GM18951 (cell line): Measurements from ENCODE around the gene EPHB6.

ENCODE experiments used
- POLR2A ChIP-seq: IDR thresholded peaks from 4 replicates; pipeline ENCODE4 v1.6.1; 2011; ENCODE audit warnings: mild to moderate bottlenecking; ENCODE audit not compliant: insufficient read length, insufficient read depth; ENCODE audit errors: extremely low read depth
- in situ Hi-C: fragments of 300-500 bp; cut with MboI; formaldehyde crosslinking; loops from one replicate; pipeline ENCODE4 v1.12.0; 2022; ENCODE audit warnings: low sequenced_read_pairs, mixed read lengths, inconsistent platforms; ENCODE audit not compliant: unreplicated experiment

The EPHB6 gene

DNA sequence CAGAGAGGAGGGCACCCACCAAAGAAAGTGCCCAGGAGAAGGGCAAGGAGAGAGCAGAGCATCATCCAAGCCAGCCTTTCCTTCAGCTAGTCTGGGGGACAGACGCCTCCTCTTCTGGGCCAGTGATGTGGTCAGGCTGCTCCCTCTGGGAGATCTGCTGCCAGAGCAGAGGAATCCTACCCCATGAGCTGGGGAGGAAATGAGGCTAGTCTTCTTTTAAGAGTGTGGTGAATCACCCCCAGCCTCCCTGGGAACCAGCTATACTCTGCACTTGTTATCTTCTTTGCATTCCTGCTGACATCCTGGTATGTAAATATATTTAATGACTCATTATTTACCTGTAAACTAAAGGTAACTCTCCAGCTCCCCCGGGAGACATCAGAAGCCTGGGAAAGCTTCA lies 41.6 kb upstream of the EPHB6 start:
- in situ Hi-C loops, result loop anchor here (25.0 kb wide), 1 partner anchor 176 kb away; no protein-coding TSS in a partner anchor
- no peak for TF ChIP-seq POLR2A

- in situ Hi-C loops, result loop anchor here (25.0 kb wide), 1 partner anchor 176 kb away; no protein-coding TSS in a partner anchor
These were observed 41.2 kb upstream of the EPHB6 start for GRCh38 chr7:142813699-142814098.

GRCh38 chr7:142814451-142814850 lies 40.4 kb upstream of the EPHB6 start:
- in situ Hi-C loops, result loop anchor here (25.0 kb wide), 1 partner anchor 177 kb away; no protein-coding TSS in a partner anchor
- TF ChIP-seq POLR2A, result no peak

More at GRCh38 chr7:142813699-142814098, 41.2 kb upstream of the EPHB6 start:
- no peak for TF ChIP-seq POLR2A

GRCh38 chr7:142815134-142815533 lies 39.7 kb upstream of the EPHB6 start:
- in situ Hi-C loops, result loop anchor here (25.0 kb wide), 1 partner anchor 178 kb away; no protein-coding TSS in a partner anchor
- no peak for TF ChIP-seq POLR2A

DNA sequence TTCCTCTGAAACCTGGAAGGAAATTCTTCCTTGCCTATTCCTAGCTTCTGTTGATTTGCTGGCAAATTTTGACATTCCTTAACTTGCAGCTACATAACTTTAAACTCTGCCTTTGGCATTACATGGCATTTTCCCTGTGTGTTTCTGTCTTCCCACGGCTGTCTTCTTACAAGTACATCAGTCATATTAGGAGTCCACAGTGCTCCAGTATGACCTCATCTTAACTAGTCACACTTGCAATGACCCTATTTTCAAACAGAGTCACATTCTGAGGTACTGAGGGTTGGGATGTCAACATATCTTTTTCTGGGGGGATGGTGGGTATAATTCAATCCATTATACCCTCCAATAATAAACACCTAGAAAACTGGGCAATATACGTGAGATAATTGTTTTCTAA lies 37.4 kb upstream of the EPHB6 start:
- no peak for TF ChIP-seq POLR2A
- in situ Hi-C loops, result loop anchor here (25.0 kb wide), 1 partner anchor 180 kb away; no protein-coding TSS in a partner anchor

- in situ Hi-C loops, result loop anchor here (25.0 kb wide), 1 partner anchor 182 kb away; no protein-coding TSS in a partner anchor
- TF ChIP-seq POLR2A, result no peak
These were observed 35.3 kb upstream of the EPHB6 start for GRCh38 chr7:142819530-142819929.

- in situ Hi-C loops, result loop anchor here (25.0 kb wide), 1 partner anchor 185 kb away; no protein-coding TSS in a partner anchor
- TF ChIP-seq POLR2A, result no peak
These were observed 32.2 kb upstream of the EPHB6 start for GRCh38 chr7:142822714-142823113.

GRCh38 chr7:142827951-142828500 lies 26.9 kb upstream of the EPHB6 start:
- TF ChIP-seq POLR2A, result no peak
- in situ Hi-C loops, result no loop called here

DNA sequence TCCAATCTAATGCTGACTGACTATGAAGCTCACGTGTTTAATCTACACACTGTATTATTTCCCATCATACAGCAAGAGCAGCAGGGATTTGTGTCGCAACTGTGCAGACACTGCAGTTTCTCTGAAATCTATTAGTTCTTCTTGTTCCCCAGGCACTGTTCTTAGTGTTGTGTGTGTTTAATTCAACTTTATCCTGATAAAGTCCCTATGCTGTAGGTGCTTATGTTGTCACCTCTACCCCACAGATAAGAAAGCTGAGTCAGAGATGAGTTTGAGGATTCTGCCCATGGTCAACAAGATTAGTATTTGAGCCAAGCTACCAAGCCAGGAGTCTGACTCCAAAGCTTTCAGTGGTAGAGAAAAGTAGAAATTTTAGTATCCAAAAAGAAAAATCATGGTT lies 22.5 kb upstream of the EPHB6 start:
- in situ Hi-C loops, result no loop called here
- no peak for TF ChIP-seq POLR2A

- in situ Hi-C loops, result no loop called here
These were observed 21.5 kb upstream of the EPHB6 start for GRCh38 chr7:142833174-142834048.

GRCh38 chr7:142835487-142835886 lies 19.4 kb upstream of the EPHB6 start:
- in situ Hi-C loops, result no loop called here
- no peak for TF ChIP-seq POLR2A

More at GRCh38 chr7:142833174-142834048, 21.5 kb upstream of the EPHB6 start:
- no peak for TF ChIP-seq POLR2A

DNA sequence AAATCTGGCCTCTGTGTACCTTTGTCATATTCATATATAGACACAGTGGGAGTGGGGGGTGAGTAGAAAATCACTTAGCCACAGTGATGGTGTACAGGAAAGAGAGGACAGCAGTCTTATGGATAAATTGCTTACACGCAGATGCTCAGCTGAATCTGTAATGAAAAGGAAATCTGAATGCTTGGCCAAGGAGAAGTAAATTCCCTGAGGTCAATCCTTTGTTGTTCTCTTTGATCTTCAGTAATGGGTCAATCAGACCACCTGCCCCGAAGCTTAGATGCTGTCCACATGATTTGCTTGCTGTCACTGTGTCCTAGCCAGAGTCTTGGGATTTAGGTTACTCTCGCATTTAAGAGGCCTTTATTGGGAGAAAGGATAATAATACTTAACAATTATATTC lies 18.4 kb upstream of the EPHB6 start:
- in situ Hi-C loops, result no loop called here
- no peak for TF ChIP-seq POLR2A

- TF ChIP-seq POLR2A, result no peak
- in situ Hi-C loops, result no loop called here
These were observed 16.2 kb upstream of the EPHB6 start for GRCh38 chr7:142838461-142839213.
